ENCODE measurements around the gene FBXL13. TPM values are rescaled to one million over a fixed set of nuclear protein-coding genes. Genes with fewer than 3 reads are reported as not detected.
"Not testable (repeated sequence)": the region's sequence is repeated elsewhere in the genome, so short reads cannot be mapped to it uniquely, and the experiment has no call there.

The FBXL13 gene
- polyA plus RNA-seq, 1 experiment = 0.95 TPM

GRCh38 chr7:102843850-102844249, 230.7 kb downstream of the FBXL13 start:
- H3K27ac ChIP-seq (ENCODE audit: low read depth, low read length) = no peak overlapping the region
- POLR2A ChIA-PET = no interaction called here
- no peak overlapping the region for H3K4me3 ChIP-seq (ENCODE audit: low read depth, low read length)
- no peak for TF ChIP-seq CTCF (IDR thresholded peaks at IDR 0.05; ENCODE audit: low read depth, low read length)
- no peak for DNase-seq (ENCODE audit: low read depth, low spot score)
- H3K9me3 ChIP-seq (ENCODE audit: control insufficient read depth, insufficient read depth, low read length) = no peaks in the 10 kb centered on the region
- no peaks in the 10 kb centered on the region for H3K27me3 ChIP-seq (ENCODE audit: control insufficient read depth, insufficient read depth, low read length)
- CTCF ChIA-PET = no interaction called here

- DNase-seq (ENCODE audit: low read depth, low spot score) = no peak
- no peaks in the 10 kb centered on the region for H3K27me3 ChIP-seq (ENCODE audit: control insufficient read depth, insufficient read depth, low read length)
- TF ChIP-seq CTCF (IDR thresholded peaks at IDR 0.05; ENCODE audit: low read depth, low read length) = no peak
- H3K4me3 ChIP-seq (ENCODE audit: low read depth, low read length) = no peak overlapping the region
- CTCF ChIA-PET = no interaction called here
- H3K9me3 ChIP-seq (ENCODE audit: control insufficient read depth, insufficient read depth, low read length) = no peaks in the 10 kb centered on the region
- no peak overlapping the region for H3K27ac ChIP-seq (ENCODE audit: low read depth, low read length)
- POLR2A ChIA-PET = no interaction called here
Observed at GRCh38 chr7:102842284-102842683, 232.3 kb downstream of the FBXL13 start.

- DNase-seq (ENCODE audit: low read depth, low spot score) = no peak
- no peaks in the 10 kb centered on the region for H3K27me3 ChIP-seq (ENCODE audit: control insufficient read depth, insufficient read depth, low read length)
- no peak overlapping the region for H3K4me3 ChIP-seq (ENCODE audit: low read depth, low read length)
- H3K9me3 ChIP-seq (ENCODE audit: control insufficient read depth, insufficient read depth, low read length) = no peaks in the 10 kb centered on the region
- POLR2A ChIA-PET = no interaction called here
- no peak overlapping the region for H3K27ac ChIP-seq (ENCODE audit: low read depth, low read length)
- CTCF ChIA-PET = no interaction called here
- no peak for TF ChIP-seq CTCF (IDR thresholded peaks at IDR 0.05; ENCODE audit: low read depth, low read length)
Observed at GRCh38 chr7:102841290-102841689, 233.3 kb downstream of the FBXL13 start.

- Histone ChIP-seq H3K27me3 (ENCODE audit: control insufficient read depth, insufficient read depth, low read length) (no peaks in the 10 kb centered on the region), H3K27ac (ENCODE audit: low read depth, low read length) (no peak overlapping the region), H3K4me3 (ENCODE audit: low read depth, low read length) (no peak overlapping the region), H3K9me3 (ENCODE audit: control insufficient read depth, insufficient read depth, low read length) (no peaks in the 10 kb centered on the region)
- TF ChIP-seq CTCF (IDR thresholded peaks at IDR 0.05; ENCODE audit: low read depth, low read length) = no peak
- CTCF ChIA-PET = no interaction called here
- no peak for DNase-seq (ENCODE audit: low read depth, low spot score)
- POLR2A ChIA-PET = no interaction called here
Observed at GRCh38 chr7:102840404-102840803, 234.2 kb downstream of the FBXL13 start.

DNA sequence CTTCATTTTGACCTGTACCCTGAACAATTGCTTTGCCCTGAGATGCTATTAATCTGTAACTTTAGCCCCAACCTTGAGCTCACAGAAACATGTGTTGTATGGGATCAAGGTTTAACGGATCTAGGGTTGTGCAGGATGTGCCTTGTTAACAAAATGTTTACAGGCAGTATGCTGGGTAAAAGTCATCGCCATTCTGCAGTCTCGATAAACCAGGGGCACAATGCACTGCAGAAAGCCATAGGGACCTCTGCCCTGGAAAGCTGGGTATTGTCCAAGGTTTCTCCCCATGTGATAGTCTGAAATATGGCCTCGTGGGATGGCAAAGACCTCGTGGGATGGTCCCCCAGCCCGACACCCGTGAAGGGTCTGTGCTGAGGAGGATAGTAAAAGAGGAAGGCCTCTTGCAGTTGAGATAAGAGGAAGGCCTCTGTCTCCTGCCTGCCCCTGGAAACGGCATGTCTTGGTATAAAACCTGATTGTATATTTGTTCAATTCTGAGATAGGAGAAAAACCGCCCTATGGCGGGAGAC, 236.0 kb downstream of the FBXL13 start:
- CTCF ChIA-PET; H3K9me3 ChIP-seq (ENCODE audit: control insufficient read depth, insufficient read depth, low read length); H3K27ac ChIP-seq (ENCODE audit: low read depth, low read length); DNase-seq (ENCODE audit: low read depth, low spot score); H3K4me3 ChIP-seq (ENCODE audit: low read depth, low read length); H3K27me3 ChIP-seq (ENCODE audit: control insufficient read depth, insufficient read depth, low read length): not testable (repeated sequence)
- POLR2A ChIA-PET = interaction anchor here (0.8 kb wide), 1 partner anchor 36 kb away, joined by 3 read pairs; no protein-coding TSS in a partner anchor

Measured in AG04450 (cell line).